ENCODE measurements around the gene VAC14.

GRCh38 chr16:70708366-70709246 is 92.4 kb downstream of the VAC14 start:
- TF ChIP-seq CTCF (IDR thresholded peaks at IDR 0.05) (no peak), POLR2A (IDR thresholded peaks at IDR 0.05) (no peak)
